ENCODE results near the gene COX6A2. TPM values are rescaled to one million over a fixed set of nuclear protein-coding genes. Genes with fewer than 3 reads are reported as not detected.

COX6A2 gene
- total RNA-seq, 2 experiments from 2014 or later, result not detected

DNA sequence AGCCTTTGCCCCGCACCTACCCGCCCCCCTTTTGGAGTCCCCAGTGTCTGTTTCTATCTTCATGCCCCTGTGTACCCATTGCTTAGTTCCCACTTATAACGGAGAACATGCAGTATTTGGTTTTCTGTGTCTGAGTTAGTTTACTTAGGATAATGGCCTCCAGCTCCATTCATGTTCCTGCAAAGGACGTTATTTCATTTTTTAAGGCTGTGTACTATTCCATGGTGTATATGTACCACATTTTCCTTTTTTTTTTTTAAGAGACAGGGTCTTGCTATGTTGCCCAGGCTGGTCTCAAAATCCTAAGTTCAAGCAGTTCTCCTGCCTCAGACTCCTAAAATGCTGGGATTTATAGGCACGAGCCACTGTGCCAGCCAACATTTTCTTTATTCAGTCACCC lies 39.7 kb upstream of the COX6A2 start:
- Histone ChIP-seq H3K27ac (ENCODE audit: low read depth, low read length, poor library complexity, severe bottlenecking) (no peak overlapping the region), H3K4me2 (ENCODE audit: low read length) (no peak overlapping the region), H4K20me1 (ENCODE audit: insufficient read depth, low read length) (no peaks in the 10 kb centered on the region), H3K9me3 (ENCODE audit: low read length) (no peaks in the 10 kb centered on the region), H3K9me2 (ENCODE audit: insufficient read depth, low read length) (no peaks in the 10 kb centered on the region), H3K79me2 (ENCODE audit: insufficient read depth, low read depth, low read length) (no peaks in the 10 kb centered on the region), H3K4me3 (ENCODE audit: low read depth, low read length, poor library complexity, severe bottlenecking) (no peak overlapping the region), H2AFZ (ENCODE audit: low read length) (no peak overlapping the region), H3K36me3 (ENCODE audit: insufficient read depth, low read length) (no peaks in the 10 kb centered on the region), H3K4me1 (ENCODE audit: insufficient read depth, low read length, poor library complexity, severe bottlenecking) (peaks cover 10% of the 10 kb centered on the region)
- POLR2A ChIA-PET, result no interaction called here
- no peak for DNase-seq (ENCODE audit: low spot score)
- TF ChIP-seq EZH2phosphoT487 (IDR thresholded peaks at IDR 0.05; ENCODE audit: borderline replicate concordance, low read depth, low read length) (no peak), CTCF (conservative IDR thresholded peaks at IDR 0.05; ENCODE audit: low read length) (no peak)
- CTCF ChIA-PET (ENCODE audit: unreplicated experiment), result no interaction called here
- BruUV-seq (replicated peaks), result no TSS peak
- intact Hi-C loops (cut with micrococcal nuclease; ENCODE audit: unreplicated experiment), result no loop called here

DNA sequence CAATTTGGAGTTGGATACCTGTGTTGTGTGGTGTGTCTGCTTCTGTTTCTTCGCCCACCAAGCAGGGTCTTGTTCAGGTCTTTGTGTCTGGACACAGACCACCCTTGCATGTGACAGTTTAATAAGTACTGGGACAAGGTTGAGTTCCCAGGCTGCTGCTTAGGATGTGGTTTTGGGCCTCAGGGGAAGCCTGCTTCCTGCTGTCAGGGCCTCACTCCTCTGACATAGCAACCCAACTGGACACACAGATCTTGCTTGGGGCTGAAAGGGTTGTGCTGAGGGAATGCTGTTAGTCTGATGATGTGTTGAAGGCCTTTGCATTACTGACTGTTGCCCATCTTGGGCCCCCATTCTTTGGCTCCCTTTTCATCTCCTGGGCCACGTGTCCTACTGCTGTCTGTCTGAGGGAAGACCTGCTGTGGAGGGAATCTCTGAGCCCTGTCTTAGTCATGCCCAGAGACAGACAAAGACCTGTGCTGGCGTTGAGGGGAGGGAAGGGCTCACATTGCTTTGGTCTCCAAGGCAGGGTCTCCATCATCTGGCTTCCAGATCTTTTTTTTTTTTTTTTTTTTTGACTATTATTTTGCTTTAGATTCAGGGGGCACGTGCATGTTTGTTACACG lies 39.1 kb upstream of the COX6A2 start:
- intact Hi-C loops (cut with micrococcal nuclease; ENCODE audit: unreplicated experiment), result no loop called here
- TF ChIP-seq CTCF (conservative IDR thresholded peaks at IDR 0.05; ENCODE audit: low read length), result no peak
- TF ChIP-seq EZH2phosphoT487 (IDR thresholded peaks at IDR 0.05; ENCODE audit: borderline replicate concordance, low read depth, low read length), result no peak
- Histone ChIP-seq H3K9me2 (ENCODE audit: insufficient read depth, low read length) (no peaks in the 10 kb centered on the region), H3K4me1 (ENCODE audit: insufficient read depth, low read length, poor library complexity, severe bottlenecking) (peaks cover 10% of the 10 kb centered on the region), H4K20me1 (ENCODE audit: insufficient read depth, low read length) (no peaks in the 10 kb centered on the region), H3K4me3 (ENCODE audit: low read depth, low read length, poor library complexity, severe bottlenecking) (no peak overlapping the region), H3K79me2 (ENCODE audit: insufficient read depth, low read depth, low read length) (no peaks in the 10 kb centered on the region), H2AFZ (ENCODE audit: low read length) (no peak overlapping the region), H3K36me3 (ENCODE audit: insufficient read depth, low read length) (no peaks in the 10 kb centered on the region), H3K9me3 (ENCODE audit: low read length) (no peaks in the 10 kb centered on the region), H3K27ac (ENCODE audit: low read depth, low read length, poor library complexity, severe bottlenecking) (no peak overlapping the region), H3K4me2 (ENCODE audit: low read length) (peak overlapping the region; percentile 39)
- POLR2A ChIA-PET, result no interaction called here
- DNase-seq (ENCODE audit: low spot score), result peak; percentile 59
- BruUV-seq (replicated peaks), result no TSS peak
- CTCF ChIA-PET (ENCODE audit: unreplicated experiment), result no interaction called here

- POLR2A ChIA-PET, result no interaction called here
- Histone ChIP-seq H3K79me2 (ENCODE audit: insufficient read depth, low read depth, low read length) (no peaks in the 10 kb centered on the region), H3K4me2 (ENCODE audit: low read length) (no peak overlapping the region), H3K9me3 (ENCODE audit: low read length) (no peaks in the 10 kb centered on the region), H3K9me2 (ENCODE audit: insufficient read depth, low read length) (no peaks in the 10 kb centered on the region), H3K36me3 (ENCODE audit: insufficient read depth, low read length) (no peaks in the 10 kb centered on the region), H2AFZ (ENCODE audit: low read length) (no peak overlapping the region), H3K4me1 (ENCODE audit: insufficient read depth, low read length, poor library complexity, severe bottlenecking) (peaks cover 10% of the 10 kb centered on the region), H3K4me3 (ENCODE audit: low read depth, low read length, poor library complexity, severe bottlenecking) (no peak overlapping the region), H4K20me1 (ENCODE audit: insufficient read depth, low read length) (no peaks in the 10 kb centered on the region), H3K27ac (ENCODE audit: low read depth, low read length, poor library complexity, severe bottlenecking) (no peak overlapping the region)
- CTCF ChIA-PET (ENCODE audit: unreplicated experiment), result no interaction called here
- intact Hi-C loops (cut with micrococcal nuclease; ENCODE audit: unreplicated experiment), result no loop called here
- TF ChIP-seq CTCF (conservative IDR thresholded peaks at IDR 0.05; ENCODE audit: low read length), result no peak
- TF ChIP-seq EZH2phosphoT487 (IDR thresholded peaks at IDR 0.05; ENCODE audit: borderline replicate concordance, low read depth, low read length), result no peak
- BruUV-seq (replicated peaks), result no TSS peak
- DNase-seq (ENCODE audit: low spot score), result no peak
Observed at GRCh38 chr16:31466381-31466841, 38.3 kb upstream of the COX6A2 start.
